T-helper 1 cell (primary cell): ENCODE measurements around the gene ATP6V1F.
A peak's percentile ranks its signal among the peaks of the same experiment; 100 is the strongest.

Source experiments
- DNase-seq, 5 donors: peaks; one replicate each; pipeline ENCODE4 v3.0.0-alpha.2; 2012 to 2020

The ATP6V1F gene

GRCh38 chr7:128835790-128836641, 26.6 kb upstream of the ATP6V1F start:
- DNase-seq, result peak in 1 of 5 donors; percentile 9

- peak in 1 of 5 donors; percentile 12 for DNase-seq
Observed at GRCh38 chr7:128836729-128837348, 25.8 kb upstream of the ATP6V1F start.

GRCh38 chr7:128837521-128837921, 25.1 kb upstream of the ATP6V1F start:
- DNase-seq, result peak in 1 of 5 donors; percentile 9

DNA sequence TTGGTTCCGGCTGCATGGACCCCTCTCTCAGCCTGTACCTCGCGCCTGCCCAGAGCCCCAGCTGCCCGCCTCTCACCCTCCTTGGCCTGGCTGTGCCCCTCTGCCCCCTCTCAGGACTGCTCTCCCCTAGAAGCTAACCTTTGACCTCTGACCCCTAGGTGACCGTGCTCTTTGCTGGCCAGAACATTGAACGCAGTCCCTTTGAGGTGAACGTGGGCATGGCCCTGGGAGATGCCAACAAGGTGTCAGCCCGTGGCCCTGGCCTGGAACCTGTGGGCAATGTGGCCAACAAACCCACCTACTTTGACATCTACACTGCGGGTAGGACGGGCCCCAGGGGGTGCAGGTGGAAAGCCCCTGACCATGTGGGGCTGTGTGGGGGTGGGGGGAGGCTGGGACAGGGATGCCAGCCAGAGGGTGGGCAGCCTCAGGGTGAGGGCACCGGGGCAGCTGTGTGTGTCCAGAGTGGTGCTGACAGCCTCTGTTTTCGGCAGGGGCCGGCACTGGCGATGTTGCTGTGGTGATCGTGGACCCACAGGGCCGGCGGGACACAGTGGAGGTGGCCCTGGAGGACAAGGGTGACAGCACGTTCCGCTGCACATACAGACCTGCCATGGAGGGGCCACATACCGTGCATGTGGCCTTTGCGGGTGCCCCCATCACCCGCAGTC, 24.4 kb upstream of the ATP6V1F start:
- DNase-seq, result no peak

GRCh38 chr7:128838981-128839731, 23.5 kb upstream of the ATP6V1F start:
- DNase-seq, result no peak

DNA sequence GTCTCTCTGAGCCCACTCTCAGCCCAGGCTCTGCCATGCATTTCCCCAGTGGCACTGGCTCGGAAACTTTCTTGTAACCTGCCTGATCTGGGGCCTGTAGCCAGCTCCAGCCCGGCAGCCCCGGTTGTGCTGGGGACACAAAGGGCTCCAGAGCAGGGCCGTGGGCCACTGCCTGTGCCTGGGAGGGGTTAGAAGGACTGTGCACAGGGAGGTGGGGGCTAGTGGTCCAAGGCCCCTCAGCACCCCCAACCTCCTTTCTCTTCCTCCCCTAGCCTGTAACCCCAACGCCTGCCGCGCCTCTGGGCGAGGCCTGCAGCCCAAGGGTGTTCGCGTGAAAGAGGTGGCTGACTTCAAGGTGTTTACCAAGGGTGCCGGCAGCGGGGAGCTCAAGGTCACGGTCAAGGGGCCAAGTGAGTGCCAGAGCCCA, 22.9 kb upstream of the ATP6V1F start:
- DNase-seq, result no peak

DNA sequence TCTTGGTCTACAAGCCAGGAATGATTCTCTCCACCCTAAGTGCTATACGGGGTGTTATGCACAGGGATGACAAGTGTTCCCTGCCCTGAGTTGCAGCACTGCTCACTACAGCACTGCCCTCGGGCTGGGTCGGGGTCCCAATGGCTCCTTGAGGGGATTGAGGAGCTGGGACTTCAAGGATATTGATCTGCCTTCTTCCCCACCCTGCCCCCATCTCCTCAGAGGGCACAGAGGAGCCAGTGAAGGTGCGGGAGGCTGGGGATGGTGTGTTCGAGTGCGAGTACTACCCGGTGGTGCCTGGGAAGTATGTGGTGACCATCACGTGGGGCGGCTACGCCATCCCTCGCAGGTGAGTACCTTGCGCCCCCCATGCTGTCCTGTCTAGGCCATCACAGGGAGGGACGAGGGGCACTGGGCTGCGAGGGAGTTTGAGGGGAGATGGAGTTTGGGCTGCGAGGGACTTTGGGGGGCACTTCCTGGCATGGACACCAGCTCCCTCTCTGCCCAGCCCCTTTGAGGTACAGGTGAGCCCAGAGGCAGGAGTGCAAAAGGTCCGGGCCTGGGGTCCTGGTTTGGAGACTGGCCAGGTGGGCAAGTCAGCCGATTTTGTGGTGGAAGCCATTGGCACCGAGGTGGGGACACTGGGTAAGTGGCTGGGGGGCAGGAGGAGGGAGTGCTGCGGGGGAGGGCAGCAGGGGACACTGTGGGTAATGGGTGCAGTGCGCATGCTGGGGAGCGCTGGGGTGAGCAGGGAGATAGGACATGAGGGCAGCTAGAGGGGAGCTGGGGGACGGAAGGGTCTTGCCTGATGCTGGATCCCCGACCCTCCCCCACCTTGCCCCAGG, 22.1 kb upstream of the ATP6V1F start:
- DNase-seq, result no peak

DNA sequence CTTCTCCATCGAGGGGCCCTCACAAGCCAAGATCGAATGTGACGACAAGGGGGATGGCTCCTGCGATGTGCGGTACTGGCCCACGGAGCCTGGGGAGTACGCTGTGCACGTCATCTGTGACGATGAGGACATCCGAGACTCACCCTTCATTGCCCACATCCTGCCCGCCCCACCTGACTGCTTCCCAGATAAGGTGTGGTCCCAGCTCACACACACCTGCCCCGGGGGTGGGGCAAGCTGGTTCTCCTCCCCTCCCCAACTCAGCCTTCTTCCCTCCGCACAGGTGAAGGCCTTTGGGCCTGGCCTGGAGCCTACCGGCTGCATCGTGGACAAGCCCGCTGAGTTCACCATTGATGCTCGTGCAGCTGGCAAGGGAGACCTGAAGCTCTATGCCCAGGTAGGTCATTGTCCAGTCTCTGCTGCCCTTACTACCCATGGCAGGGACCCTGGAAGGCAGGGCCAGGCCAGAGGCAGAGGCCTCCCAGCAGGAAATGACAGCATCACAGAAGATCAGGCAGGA, 21.4 kb upstream of the ATP6V1F start:
- no peak for DNase-seq

- DNase-seq, result peak in 3 of 5 donors; percentile 36 to 44 (median 43)
Observed at GRCh38 chr7:128841921-128842673, 20.6 kb upstream of the ATP6V1F start.

DNA sequence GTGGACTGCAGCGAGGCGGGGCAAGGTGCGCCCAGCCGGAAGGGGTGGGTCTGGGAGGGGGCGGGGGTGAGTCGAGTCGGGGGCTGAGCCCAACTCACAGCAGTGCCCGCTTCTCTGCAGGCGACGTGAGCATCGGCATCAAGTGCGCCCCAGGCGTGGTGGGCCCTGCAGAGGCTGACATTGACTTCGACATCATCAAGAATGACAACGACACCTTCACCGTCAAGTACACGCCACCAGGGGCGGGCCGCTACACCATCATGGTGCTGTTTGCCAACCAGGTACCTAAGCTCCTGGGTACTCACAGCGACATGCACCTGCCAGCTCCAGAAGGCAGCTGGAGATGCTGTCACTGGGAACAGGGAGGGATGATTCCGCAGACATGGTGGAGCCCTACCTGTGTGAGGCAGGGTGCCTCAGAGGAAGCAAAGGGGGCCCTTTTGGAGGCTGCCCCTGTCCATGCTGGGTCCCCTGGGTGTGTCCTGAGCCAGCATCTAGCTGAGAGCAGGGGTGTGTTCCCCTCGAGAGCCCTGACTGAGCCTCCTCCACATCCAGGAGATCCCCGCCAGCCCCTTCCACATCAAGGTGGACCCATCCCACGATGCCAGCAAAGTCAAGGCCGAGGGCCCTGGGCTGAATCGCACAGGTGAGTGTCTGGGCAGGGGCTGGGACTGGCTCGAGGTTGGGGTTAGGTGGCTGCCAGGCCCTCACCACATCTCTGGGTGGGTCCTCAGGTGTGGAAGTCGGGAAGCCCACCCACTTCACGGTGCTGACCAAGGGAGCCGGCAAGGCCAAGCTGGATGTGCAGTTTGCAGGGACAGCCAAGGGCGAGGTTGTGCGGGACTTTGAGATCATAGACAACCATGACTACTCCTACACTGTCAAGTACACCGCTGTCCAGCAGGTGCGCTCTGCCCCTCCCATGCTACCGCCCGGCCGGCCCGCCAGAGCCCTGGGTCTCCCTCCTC, 19.7 kb upstream of the ATP6V1F start:
- no peak for DNase-seq

DNA sequence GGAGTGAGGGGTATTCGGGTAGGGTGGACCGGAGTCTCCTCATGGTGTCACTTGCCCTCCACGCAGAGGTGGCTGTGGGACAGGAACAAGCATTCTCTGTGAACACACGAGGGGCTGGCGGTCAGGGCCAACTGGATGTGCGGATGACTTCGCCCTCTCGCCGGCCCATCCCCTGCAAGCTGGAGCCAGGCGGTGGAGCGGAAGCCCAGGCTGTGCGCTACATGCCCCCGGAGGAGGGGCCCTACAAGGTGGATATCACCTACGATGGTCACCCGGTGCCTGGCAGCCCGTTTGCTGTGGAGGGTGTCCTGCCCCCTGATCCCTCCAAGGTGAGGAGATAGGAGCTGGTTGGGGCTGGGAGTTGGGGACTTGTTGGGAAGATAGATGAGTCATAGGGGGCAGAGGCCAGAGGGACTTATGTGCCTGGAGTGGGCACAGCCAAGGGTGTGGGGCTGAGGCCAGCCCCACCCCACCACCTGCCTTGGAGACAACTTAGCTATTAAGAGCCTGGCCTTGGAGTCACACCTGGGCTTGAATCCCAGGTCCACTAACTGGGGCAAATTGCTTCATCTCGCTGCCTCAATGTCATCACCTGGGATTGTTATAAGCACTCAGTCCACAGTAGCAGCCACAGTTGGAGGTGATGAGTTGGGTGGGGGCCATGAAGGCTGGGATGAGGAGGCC, 18.6 kb upstream of the ATP6V1F start:
- DNase-seq, result no peak

- DNase-seq, result no peak
Observed at GRCh38 chr7:128844777-128845311, 17.8 kb upstream of the ATP6V1F start.

GRCh38 chr7:128845475-128845874, 17.2 kb upstream of the ATP6V1F start:
- DNase-seq, result no peak

GRCh38 chr7:128845987-128846386, 16.7 kb upstream of the ATP6V1F start:
- DNase-seq, result no peak

GRCh38 chr7:128846781-128847444, 15.7 kb upstream of the ATP6V1F start:
- DNase-seq, result no peak

- no peak for DNase-seq
Observed at GRCh38 chr7:128847721-128848211, 14.9 kb upstream of the ATP6V1F start.

DNA sequence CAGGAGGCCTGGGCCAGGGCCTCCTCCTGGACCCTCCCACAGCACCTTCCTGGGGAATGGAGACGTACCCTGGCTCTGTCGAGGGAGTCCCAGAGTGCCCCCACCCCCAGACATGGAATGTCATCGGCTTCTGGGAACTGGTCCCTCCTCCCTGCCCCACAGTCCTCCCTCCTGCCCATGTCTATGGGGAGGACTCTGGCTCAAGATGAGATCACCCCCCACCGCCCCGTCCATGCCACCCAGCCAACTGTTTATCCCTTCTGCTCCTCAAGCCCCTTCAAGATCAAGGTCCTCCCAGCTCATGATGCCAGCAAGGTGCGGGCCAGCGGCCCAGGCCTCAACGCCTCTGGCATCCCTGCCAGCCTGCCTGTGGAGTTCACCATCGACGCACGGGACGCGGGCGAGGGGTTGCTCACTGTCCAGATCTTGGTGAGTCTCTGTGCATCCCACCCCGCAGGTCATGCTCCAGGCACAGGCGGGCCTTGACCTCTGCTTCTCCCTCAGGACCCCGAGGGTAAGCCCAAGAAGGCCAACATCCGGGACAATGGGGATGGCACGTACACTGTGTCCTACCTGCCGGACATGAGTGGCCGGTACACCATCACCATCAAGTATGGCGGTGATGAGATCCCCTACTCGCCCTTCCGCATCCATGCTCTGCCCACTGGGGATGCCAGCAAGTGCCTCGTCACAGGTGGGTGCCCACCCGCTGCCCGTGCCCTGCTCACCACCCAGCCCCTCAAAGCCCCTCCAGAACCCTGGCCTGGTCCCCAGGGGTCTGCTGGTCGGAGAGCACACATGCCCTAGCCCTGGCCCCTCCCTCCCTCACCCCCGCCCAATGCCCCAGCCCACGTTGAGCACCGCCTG, 14.1 kb upstream of the ATP6V1F start:
- DNase-seq, result no peak
